Neuronal stem cell (in vitro differentiated cells): Measurements from ENCODE around the gene MAN1B1.
A peak's percentile ranks its signal among the peaks of the same experiment; 100 is the strongest.

Source experiments
- DNase-seq: peaks from one replicate; pipeline ENCODE4 v3.0.0-alpha.2; 2013; ENCODE audit warnings: low spot score
- H2AFZ ChIP-seq: one replicate; pipeline ENCODE4 v1.6.1; 2013; ENCODE audit warnings: mild to moderate bottlenecking, low read length, inconsistent platforms
- H2AK5ac ChIP-seq: 2 replicates; pipeline ENCODE4 v1.6.1; 2013; ENCODE audit warnings: low read depth, mild to moderate bottlenecking, inconsistent platforms, low read length, moderate library complexity, mixed read lengths
- H2BK120ac ChIP-seq: 2 replicates; pipeline ENCODE4 v1.6.1; 2013; ENCODE audit warnings: low read depth, mild to moderate bottlenecking, inconsistent platforms, low read length, moderate library complexity, mixed read lengths
- H2BK12ac ChIP-seq: one replicate; pipeline ENCODE4 v1.6.1; 2013; ENCODE audit warnings: low read length, inconsistent platforms
- H2BK15ac ChIP-seq: 2 replicates; pipeline ENCODE4 v1.6.1; 2013; ENCODE audit warnings: mild to moderate bottlenecking, low read length, inconsistent platforms, mixed read lengths
- H2BK5ac ChIP-seq: one replicate; pipeline ENCODE4 v1.6.1; 2013; ENCODE audit warnings: inconsistent platforms, mild to moderate bottlenecking, low read length, moderate library complexity
- H3K14ac ChIP-seq: one replicate; pipeline ENCODE4 v1.6.1; 2013; ENCODE audit warnings: low read length, inconsistent platforms
- H3K18ac ChIP-seq: 2 replicates; pipeline ENCODE4 v1.6.1; 2013; ENCODE audit warnings: low read length, inconsistent platforms
- H3K23ac ChIP-seq: 2 replicates; pipeline ENCODE4 v1.6.1; 2013; ENCODE audit warnings: low read depth, mild to moderate bottlenecking, mixed read lengths, low read length, inconsistent platforms; ENCODE audit not compliant: poor library complexity
- H3K27ac ChIP-seq: replicated peaks from 3 replicates; pipeline ENCODE4 v1.5.1; 2013; ENCODE audit warnings: low read length, inconsistent platforms
- H3K27me3 ChIP-seq, 3 experiments: 2 replicates each; pipeline ENCODE4 v1.6.1; 2013; ENCODE audit warnings: low read length in 3 of 3, mild to moderate bottlenecking in 2 of 3, inconsistent platforms in 1 of 3, low read depth in 1 of 3, mixed read lengths in 1 of 3, moderate library complexity in 1 of 3; ENCODE audit not compliant: control insufficient read depth in 3 of 3, insufficient read depth in 3 of 3
- H3K36me3 ChIP-seq, 2 donors: replicated peaks in 1 of 2; 2 replicates each; pipeline ENCODE4 v1.6.1; 2013; ENCODE audit warnings: low read length in 2 of 2; ENCODE audit not compliant: control insufficient read depth in 2 of 2, insufficient read depth in 2 of 2
- H3K4ac ChIP-seq: 2 replicates; pipeline ENCODE4 v1.6.1; 2013; ENCODE audit warnings: inconsistent platforms, mild to moderate bottlenecking, low read length, moderate library complexity
- H3K4me1 ChIP-seq, 2 donors: 1 replicate in 1 of 2; 2 replicates in 1 of 2; pipeline ENCODE4 v1.6.1; 2013; ENCODE audit warnings: low read length in 2 of 2, low read depth in 1 of 2; ENCODE audit not compliant: control insufficient read depth in 2 of 2, insufficient read depth in 1 of 2
- H3K4me2 ChIP-seq: one replicate; pipeline ENCODE4 v1.6.1; 2013; ENCODE audit warnings: mild to moderate bottlenecking, low read length, inconsistent platforms; ENCODE audit not compliant: insufficient read depth, poor library complexity, severe bottlenecking
- H3K4me3 ChIP-seq, 2 donors: 2 replicates each; pipeline ENCODE4 v1.5.1; 2013; ENCODE audit warnings: low read length in 2 of 2, mild to moderate bottlenecking in 2 of 2, inconsistent platforms in 1 of 2, moderate library complexity in 1 of 2
- H3K79me1 ChIP-seq: one replicate; pipeline ENCODE4 v1.6.1; 2013; ENCODE audit warnings: low read depth, mild to moderate bottlenecking, inconsistent platforms, low read length, moderate library complexity
- H3K9ac ChIP-seq: one replicate; pipeline ENCODE4 v1.6.1; 2013; ENCODE audit warnings: mild to moderate bottlenecking, low read depth, low read length, inconsistent platforms; ENCODE audit not compliant: poor library complexity
- H3K9me3 ChIP-seq, 2 donors: replicated peaks in 1 of 2; 2 replicates each; pipeline versions ENCODE3 to v1.6.1; 2013; ENCODE audit warnings: low read length in 2 of 2, mild to moderate bottlenecking in 2 of 2, inconsistent platforms in 1 of 2, low read depth in 1 of 2, mixed read lengths in 1 of 2, moderate library complexity in 1 of 2; ENCODE audit not compliant: control insufficient read depth in 2 of 2, insufficient read depth in 1 of 2
- H4K8ac ChIP-seq: one replicate; pipeline ENCODE4 v1.6.1; 2013; ENCODE audit warnings: low read depth, mild to moderate bottlenecking, inconsistent platforms, low read length, moderate library complexity
- H4K91ac ChIP-seq: one replicate; pipeline ENCODE4 v1.6.1; 2013; ENCODE audit warnings: low read length, low read depth, mild to moderate bottlenecking, inconsistent platforms; ENCODE audit not compliant: poor library complexity
- WGBS, 2 donors: extraction: QIAGEN DNeasy Blood & Tissue Kit; methylation state at CpG; one replicate each; pipeline ENCODE4 v1.1.7; 2013; ENCODE audit warnings: missing lambda C conversion rate in 2 of 2, mixed read lengths in 1 of 2; ENCODE audit not compliant: insufficient read length in 2 of 2, insufficient replicate concordance in 1 of 2; ENCODE audit errors: extremely low coverage in 2 of 2; 5-methylcytosine and 5-hydroxymethylcytosine counted together

Gene MAN1B1

DNA sequence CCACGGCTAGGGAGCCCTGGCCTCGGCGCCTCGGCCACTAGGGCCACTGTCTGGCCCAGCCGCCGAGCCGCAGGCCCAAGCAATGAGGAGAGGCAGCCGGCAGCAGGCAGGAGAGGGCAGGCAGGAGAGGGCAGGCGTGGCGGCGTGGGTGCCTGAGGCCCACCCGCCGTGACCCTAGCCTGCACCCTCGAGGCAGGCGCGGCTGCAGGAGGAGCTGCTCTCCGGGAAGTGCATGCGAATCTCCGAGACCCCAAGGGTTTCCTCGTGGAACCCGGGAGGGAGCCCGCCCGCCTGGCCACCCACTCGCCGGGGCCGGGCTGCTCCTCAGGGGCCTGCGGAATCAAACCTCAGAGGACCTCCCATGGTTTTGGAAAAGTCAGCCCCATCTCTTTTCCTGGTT is 61.5 kb downstream of the MAN1B1 start:
- no peak overlapping the region for H3K18ac ChIP-seq

DNA sequence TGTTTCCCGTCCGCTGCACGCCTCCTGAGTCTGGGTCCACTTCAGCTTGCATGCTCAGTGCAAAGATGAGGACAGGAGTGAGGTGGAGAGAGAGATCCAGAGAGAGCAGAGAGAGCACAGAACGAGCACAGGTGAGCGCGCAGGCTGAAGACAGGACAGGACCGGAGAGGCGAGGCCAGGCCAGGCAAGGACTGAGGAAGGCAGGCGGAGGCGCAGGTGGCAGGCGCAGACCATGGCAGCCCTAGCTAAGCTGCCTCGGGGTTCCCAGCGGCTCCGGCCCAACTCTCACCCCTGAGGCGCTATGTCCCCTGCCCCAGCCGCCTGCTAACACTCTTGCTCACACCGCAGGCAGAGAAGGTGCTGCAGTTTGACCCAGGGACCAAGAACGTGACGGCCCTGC is 61.9 kb downstream of the MAN1B1 start:
- Histone ChIP-seq H2BK12ac (no peak overlapping the region), H3K18ac (no peak overlapping the region), H2BK15ac (no peak overlapping the region), H3K27ac (no peak overlapping the region), H4K91ac (no peak overlapping the region), H3K23ac (no peak overlapping the region), H3K4me2 (no peak overlapping the region), H3K9me3 (peaks cover 0 to 12% of the 10 kb centered on the region in 2 donors), H3K4me1 (no peaks in the 10 kb centered on the region), H3K14ac (no peak overlapping the region), H2AFZ (no peak overlapping the region), H2BK5ac (no peak overlapping the region), H4K8ac (peak overlapping the region; percentile 43), H3K4me3 (no peak overlapping the region), H3K27me3 (peaks cover 0 to 44% (median 6%) of the 10 kb centered on the region in 3 experiments), H3K79me1 (peaks cover 2% of the 10 kb centered on the region), H2BK120ac (no peak overlapping the region), H3K9ac (no peak overlapping the region), H3K36me3 (peaks cover 0 to 2% of the 10 kb centered on the region in 2 donors), H3K4ac (no peak overlapping the region), H2AK5ac (no peak overlapping the region)
- WGBS, 2 donors, result no CpG with 5 or more reads among the region's 19 CpGs
- DNase-seq, result no peak

More for the DNA sequence above, 61.5 kb downstream of the MAN1B1 start:
- Histone ChIP-seq H3K4me1 (no peaks in the 10 kb centered on the region), H3K14ac (peak overlapping the region; percentile 56), H3K4ac (no peak overlapping the region), H4K91ac (no peak overlapping the region), H4K8ac (no peak overlapping the region), H3K27ac (no peak overlapping the region), H2BK15ac (no peak overlapping the region), H3K79me1 (peaks cover 2% of the 10 kb centered on the region), H3K4me3 (no peak overlapping the region), H2BK120ac (no peak overlapping the region), H2BK12ac (no peak overlapping the region), H3K9ac (no peak overlapping the region), H2AK5ac (no peak overlapping the region), H2AFZ (no peak overlapping the region), H3K27me3 (peaks cover 0 to 48% (median 10%) of the 10 kb centered on the region in 3 experiments), H3K36me3 (peaks cover 0 to 2% of the 10 kb centered on the region in 2 donors), H2BK5ac (no peak overlapping the region), H3K23ac (no peak overlapping the region), H3K4me2 (no peak overlapping the region), H3K9me3 (peaks cover 0 to 8% of the 10 kb centered on the region in 2 donors)
- no peak for DNase-seq
- no CpG with 5 or more reads among the region's 27 CpGs for WGBS, 2 donors

DNA sequence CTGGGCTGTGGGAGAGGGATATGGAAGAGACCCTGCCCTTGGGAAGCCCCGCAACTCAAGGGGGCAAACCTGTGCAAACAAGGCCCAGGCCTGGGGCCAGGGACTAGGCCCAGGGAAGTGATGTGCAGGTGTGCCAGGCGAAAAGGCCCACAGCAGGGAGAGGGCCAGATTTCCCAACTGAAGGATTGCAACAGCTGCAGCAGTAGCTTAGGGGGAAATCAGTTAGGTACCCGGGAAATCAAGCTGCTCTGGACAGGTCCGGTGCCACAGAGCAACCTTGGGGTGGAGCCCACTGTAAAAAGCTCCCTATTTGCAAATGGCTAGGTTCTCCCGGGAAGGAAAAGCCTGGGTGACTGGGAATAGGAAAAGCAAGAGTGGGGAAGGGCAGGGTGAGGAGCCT is 62.6 kb downstream of the MAN1B1 start:
- peaks cover 0 to 38% (median 6%) of the 10 kb centered on the region in 3 experiments for H3K27me3 ChIP-seq
- H3K14ac ChIP-seq, result no peak overlapping the region
- H2BK15ac ChIP-seq, result no peak overlapping the region
- H2BK12ac ChIP-seq, result peak overlapping the region; percentile 58
- H3K36me3 ChIP-seq, result peaks cover 0 to 2% of the 10 kb centered on the region in 2 donors
- no peak overlapping the region for H3K9ac ChIP-seq
- peak overlapping the region; percentile 80 for H3K23ac ChIP-seq
- no peak overlapping the region for H3K27ac ChIP-seq
- no peaks in the 10 kb centered on the region for H3K4me1 ChIP-seq
- H4K8ac ChIP-seq, result no peak overlapping the region
- H2AFZ ChIP-seq, result no peak overlapping the region
- H3K4me2 ChIP-seq, result no peak overlapping the region
- H2BK120ac ChIP-seq, result no peak overlapping the region
- H3K79me1 ChIP-seq, result peaks cover 2% of the 10 kb centered on the region
- DNase-seq, result no peak
- H2BK5ac ChIP-seq, result no peak overlapping the region
- WGBS, 2 donors, result no CpG with 5 or more reads among the region's 5 CpGs
- H3K18ac ChIP-seq, result no peak overlapping the region
- no peak overlapping the region for H3K4ac ChIP-seq
- peak overlapping the region in 1 of 2 donors; percentile 12 for H3K4me3 ChIP-seq
- no peak overlapping the region for H4K91ac ChIP-seq
- H2AK5ac ChIP-seq, result no peak overlapping the region
- peaks cover 0 to 12% of the 10 kb centered on the region in 2 donors for H3K9me3 ChIP-seq

DNA sequence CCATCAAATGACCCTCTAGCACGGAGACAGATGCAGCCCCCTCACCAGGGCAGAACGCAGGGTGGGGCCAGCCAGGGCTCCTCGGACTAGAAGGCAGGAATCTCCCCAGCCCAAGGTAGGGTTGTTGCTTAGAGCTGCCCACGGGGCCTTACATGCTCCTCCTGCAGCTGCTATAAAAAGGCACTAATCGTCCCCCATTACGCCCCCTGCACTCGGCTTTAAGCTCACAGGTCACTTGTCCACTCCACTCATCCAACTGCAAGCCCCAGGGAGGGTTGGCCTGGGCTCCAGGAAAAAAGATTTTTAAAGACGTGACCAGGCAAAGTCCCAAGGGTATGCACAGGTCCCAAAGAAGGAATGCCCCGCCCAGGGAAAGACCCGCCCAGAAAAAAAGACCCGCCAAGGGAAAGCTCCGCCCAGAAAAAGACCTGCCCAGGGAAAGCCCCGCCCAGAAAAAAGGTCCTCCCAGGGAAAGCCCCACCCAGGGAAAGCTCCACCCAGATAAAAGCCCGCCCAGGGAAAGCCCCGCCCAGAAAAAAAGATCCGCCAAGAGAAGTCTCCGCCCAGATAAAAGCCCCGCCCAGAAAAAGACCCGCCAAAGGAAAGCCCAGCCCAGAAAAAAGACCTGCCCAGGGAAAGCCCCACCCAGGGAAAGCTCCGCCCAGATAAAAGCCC is 63.3 kb downstream of the MAN1B1 start:
- Histone ChIP-seq H3K4me3 (no peak overlapping the region), H3K14ac (no peak overlapping the region), H3K27ac (no peak overlapping the region), H3K36me3 (peaks cover 0 to 2% of the 10 kb centered on the region in 2 donors), H3K4me2 (no peak overlapping the region), H3K27me3 (peaks cover 0 to 45% (median 10%) of the 10 kb centered on the region in 3 experiments), H3K79me1 (peaks cover 2% of the 10 kb centered on the region), H2BK15ac (no peak overlapping the region), H3K4me1 (no peaks in the 10 kb centered on the region), H3K23ac (peak overlapping the region; percentile 80), H2AK5ac (no peak overlapping the region), H2BK12ac (no peak overlapping the region), H4K8ac (no peak overlapping the region), H4K91ac (no peak overlapping the region), H3K18ac (no peak overlapping the region), H2BK5ac (no peak overlapping the region), H2BK120ac (no peak overlapping the region), H3K9ac (no peak overlapping the region), H2AFZ (no peak overlapping the region), H3K4ac (no peak overlapping the region), H3K9me3 (peaks cover 0 to 12% of the 10 kb centered on the region in 2 donors)
- no CpG with 5 or more reads among the region's 20 CpGs for WGBS, 2 donors
- DNase-seq, result no peak
